ENCODE results near the gene LCN6.

GRCh38 chr9:136741883-136742571, 6.3 kb downstream of the LCN6 start:
- TF ChIP-seq YY1 (IDR thresholded peaks at IDR 0.05; ENCODE audit: insufficient read depth, insufficient read length), result no peak
- no peak for TF ChIP-seq SUZ12 (IDR thresholded peaks at IDR 0.05; ENCODE audit: extremely low read depth, insufficient read depth, insufficient read length)
- TF ChIP-seq ZNF274 (IDR thresholded peaks at IDR 0.05; ENCODE audit: low read depth, low read length), result no peak

Measured in NT2/D1 (cell line).